Esophagus muscularis mucosa (tissue), 4 donors: ENCODE data around the gene STON1. TPM values are rescaled to one million over a fixed set of nuclear protein-coding genes. Genes with fewer than 3 reads are reported as not detected.
A peak's percentile ranks its signal among the peaks of the same experiment; 100 is the strongest.

Experiments used
- DNase-seq: peaks from one replicate; pipeline ENCODE4 v3.0.0-alpha.2; 2017; ENCODE audit errors: extremely low spot score
- H3K27ac ChIP-seq, 4 donors: fragments of 200-600 bp; sonication (generic); replicated peaks in 1 of 4; 1 replicate in 3 of 4; 2 replicates in 1 of 4; pipeline ENCODE4 v1.5.1; 2016 to 2019; ENCODE audit warnings: mild to moderate bottlenecking in 1 of 4
- H3K27me3 ChIP-seq, 4 donors: fragments of 200-600 bp; sonication (generic); one replicate each; pipeline versions ENCODE4 v1.5.1 to v1.6.0; 2016 to 2019
- H3K36me3 ChIP-seq, 4 donors: fragments of 200-600 bp; sonication (generic); one replicate each; pipeline ENCODE4 v1.5.1; 2016 to 2019
- H3K4me1 ChIP-seq, 4 donors: fragments of 200-600 bp; sonication (generic); one replicate each; pipeline ENCODE4 v1.5.1; 2016 to 2019
- H3K4me3 ChIP-seq, 4 donors: fragments of 200-600 bp; sonication (generic); 1 replicate in 2 of 4; 2 replicates in 2 of 4; pipeline ENCODE4 v1.5.1; 2016 to 2019; ENCODE audit warnings: mild to moderate bottlenecking in 4 of 4, moderate library complexity in 1 of 4
- H3K9me3 ChIP-seq, 4 donors: fragments of 200-600 bp; sonication (generic); 1 replicate in 3 of 4; 2 replicates in 1 of 4; pipeline ENCODE4 v1.5.1; 2016 to 2019
- EP300 ChIP-seq: sonication (generic); formaldehyde crosslinking; IDR thresholded peaks from one replicate; pipeline ENCODE4 v1.6.1; 2017; ENCODE audit warnings: antibody characterized with exemption
- POLR2A ChIP-seq: fragments of 450-650 bp; IDR thresholded peaks from one replicate; pipeline ENCODE4 v1.6.1; 2017; ENCODE audit warnings: antibody characterized with exemption, moderate library complexity, mild to moderate bottlenecking, low read depth
- POLR2AphosphoS5 ChIP-seq, 2 donors: sonication (generic); formaldehyde crosslinking; IDR thresholded peaks; one replicate each; pipeline ENCODE4 v1.6.1; 2017; ENCODE audit warnings: antibody characterized with exemption in 2 of 2
- whole genome bisulfite sequencing: methylation state at CpG from one replicate; pipeline ENCODE4 v1.1.5; 2018; 5-methylcytosine and 5-hydroxymethylcytosine counted together
- intact Hi-C: fragments of 100-400 bp; cut with DNase I; formaldehyde crosslinking; loops from one replicate; pipeline ENCODE4 v1.15.1; 2023
- total RNA-seq, 4 donors: library from RNA; depleted of rRNA; stranded (reverse); fragments of >200 nt; gene quantifications; one replicate each; pipeline versions ENCODE4 v1.1.0 to v1.2.1, GENCODE V29; 2016
- TF ChIP-seq, protein P1 (sequence below), 3 experiments: fragments of 200-600 bp in 2 of 3; fragments of 450-650 bp in 1 of 3; sonication (generic) in 2 of 3; IDR thresholded peaks; one replicate each; pipeline ENCODE4 v1.5.1; 2017 to 2019; ENCODE audit warnings: antibody characterized with exemption in 3 of 3, mild to moderate bottlenecking in 2 of 3, moderate library complexity in 1 of 3

STON1 gene, protein sequence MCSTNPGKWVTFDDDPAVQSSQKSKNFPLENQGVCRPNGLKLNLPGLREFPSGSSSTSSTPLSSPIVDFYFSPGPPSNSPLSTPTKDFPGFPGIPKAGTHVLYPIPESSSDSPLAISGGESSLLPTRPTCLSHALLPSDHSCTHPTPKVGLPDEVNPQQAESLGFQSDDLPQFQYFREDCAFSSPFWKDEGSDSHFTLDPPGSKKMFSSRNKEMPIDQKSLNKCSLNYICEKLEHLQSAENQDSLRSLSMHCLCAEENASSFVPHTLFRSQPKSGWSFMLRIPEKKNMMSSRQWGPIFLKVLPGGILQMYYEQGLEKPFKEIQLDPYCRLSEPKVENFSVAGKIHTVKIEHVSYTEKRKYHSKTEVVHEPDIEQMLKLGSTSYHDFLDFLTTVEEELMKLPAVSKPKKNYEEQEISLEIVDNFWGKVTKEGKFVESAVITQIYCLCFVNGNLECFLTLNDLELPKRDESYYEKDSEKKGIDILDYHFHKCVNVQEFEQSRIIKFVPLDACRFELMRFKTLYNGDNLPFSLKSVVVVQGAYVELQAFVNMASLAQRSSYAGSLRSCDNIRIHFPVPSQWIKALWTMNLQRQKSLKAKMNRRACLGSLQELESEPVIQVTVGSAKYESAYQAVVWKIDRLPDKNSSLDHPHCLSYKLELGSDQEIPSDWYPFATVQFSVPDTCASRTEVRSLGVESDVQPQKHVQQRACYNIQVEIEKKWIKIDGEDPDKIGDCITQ
- 100 to 1,000 TPM; 135 to 198 (median 168) TPM for total RNA-seq

DNA sequence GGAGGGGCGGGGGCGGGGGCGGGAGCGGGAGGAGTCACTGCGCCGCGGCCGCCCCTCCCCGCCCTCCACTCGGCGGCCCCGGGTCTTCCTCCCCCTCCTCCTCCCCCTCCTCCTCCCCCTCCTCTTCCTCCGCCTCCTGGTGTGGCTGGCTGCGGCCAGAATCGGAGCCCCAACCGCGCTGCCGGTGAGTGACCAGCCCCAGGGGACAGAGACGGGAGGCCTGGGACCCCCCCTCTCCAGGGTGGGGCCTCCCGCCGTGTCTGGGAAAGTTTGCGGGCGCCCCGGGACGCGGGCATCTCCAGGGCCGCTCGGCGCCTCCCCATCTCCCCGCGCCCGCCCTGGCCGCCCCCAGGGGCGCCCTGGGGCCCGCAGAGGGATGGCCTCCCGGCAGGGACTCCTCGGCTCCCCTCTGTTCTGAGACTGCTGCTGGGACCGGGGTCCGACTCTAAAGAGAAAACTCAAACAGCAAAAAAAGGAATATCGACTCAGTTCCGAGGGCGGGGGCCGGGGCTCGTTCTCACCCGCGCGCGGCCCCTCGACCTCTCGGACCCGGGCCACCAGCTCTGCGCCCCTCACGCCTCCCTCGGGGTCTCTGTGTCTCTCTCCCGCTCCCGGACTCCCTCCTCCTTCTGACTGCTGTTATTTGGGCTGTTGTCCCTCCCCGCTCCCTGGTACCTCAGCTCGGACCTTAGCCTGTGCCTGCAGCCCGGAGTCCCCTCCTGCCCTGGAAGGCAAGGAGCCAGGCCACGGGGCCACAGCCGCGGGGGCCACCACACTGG is at the start of gene STON1:
TSS of gene STON1 (plus strand) at position 122 of the 779 bp plus-strand sequence. CDS start 50,480 bp downstream, outside the sequence.
- intact Hi-C loops = loop anchor here (2.0 to 5.0 kb wide), 2 partner anchors 58 to 59 kb away; no protein-coding TSS in a partner anchor
- no peak for DNase-seq
- no peaks in the 10 kb centered on the region for H3K9me3 ChIP-seq
- H3K27me3 ChIP-seq = no peaks in the 10 kb centered on the region
- WGBS = 0% methylated on average over 32 of the region's 62 CpGs
- H3K36me3 ChIP-seq = no peaks in the 10 kb centered on the region
- H3K4me1 ChIP-seq = peaks cover 23 to 85% (median 82%) of the 10 kb centered on the region in 4 donors
- H3K4me3 ChIP-seq = peak within 1 kb of the TSS; percentile 90 to 99 (median 94)
- peak within 1 kb of the TSS; percentile 98 to 99 (median 98) for H3K27ac ChIP-seq
- TF ChIP-seq POLR2A (no peak), POLR2AphosphoS5 (IDR thresholded peaks at IDR 0.05) (peak; percentile 71 to 85), EP300 (no peak)
- TF ChIP-seq, protein P1, sequence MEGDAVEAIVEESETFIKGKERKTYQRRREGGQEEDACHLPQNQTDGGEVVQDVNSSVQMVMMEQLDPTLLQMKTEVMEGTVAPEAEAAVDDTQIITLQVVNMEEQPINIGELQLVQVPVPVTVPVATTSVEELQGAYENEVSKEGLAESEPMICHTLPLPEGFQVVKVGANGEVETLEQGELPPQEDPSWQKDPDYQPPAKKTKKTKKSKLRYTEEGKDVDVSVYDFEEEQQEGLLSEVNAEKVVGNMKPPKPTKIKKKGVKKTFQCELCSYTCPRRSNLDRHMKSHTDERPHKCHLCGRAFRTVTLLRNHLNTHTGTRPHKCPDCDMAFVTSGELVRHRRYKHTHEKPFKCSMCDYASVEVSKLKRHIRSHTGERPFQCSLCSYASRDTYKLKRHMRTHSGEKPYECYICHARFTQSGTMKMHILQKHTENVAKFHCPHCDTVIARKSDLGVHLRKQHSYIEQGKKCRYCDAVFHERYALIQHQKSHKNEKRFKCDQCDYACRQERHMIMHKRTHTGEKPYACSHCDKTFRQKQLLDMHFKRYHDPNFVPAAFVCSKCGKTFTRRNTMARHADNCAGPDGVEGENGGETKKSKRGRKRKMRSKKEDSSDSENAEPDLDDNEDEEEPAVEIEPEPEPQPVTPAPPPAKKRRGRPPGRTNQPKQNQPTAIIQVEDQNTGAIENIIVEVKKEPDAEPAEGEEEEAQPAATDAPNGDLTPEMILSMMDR (IDR thresholded peaks at IDR 0.05) = peak in 1 of 3 experiments; percentile 24

DNA sequence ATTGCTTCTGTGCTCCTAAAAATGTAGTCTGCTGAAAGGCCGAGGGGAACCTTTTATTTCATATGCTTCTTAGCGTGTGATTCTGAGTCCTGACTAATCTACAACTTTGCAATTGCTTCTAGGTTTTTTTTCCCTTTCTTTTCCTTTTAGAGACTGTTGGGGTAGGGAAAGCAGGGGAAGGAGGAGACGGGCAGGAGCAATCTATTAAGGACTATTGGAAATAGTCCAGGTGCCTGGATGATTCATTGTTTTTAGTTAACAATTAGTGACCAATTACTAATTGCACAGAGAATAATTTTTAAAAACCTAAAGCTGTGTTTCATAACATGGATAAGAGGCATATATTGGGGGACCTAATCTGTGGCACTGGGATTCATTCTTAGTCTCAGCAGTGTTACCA is 49.4 kb upstream of the STON1 start:
- intact Hi-C loops = no loop called here
- WGBS = 49% methylated on average over 3 of the region's 3 CpGs
- DNase-seq = no peak
- peak overlapping the region in 1 of 4 donors; percentile 12 for H3K4me3 ChIP-seq
- H3K9me3 ChIP-seq = no peaks in the 10 kb centered on the region
- no peaks in the 10 kb centered on the region for H3K27me3 ChIP-seq
- H3K27ac ChIP-seq = peak overlapping the region; percentile 86 to 89 (median 88)
- TF ChIP-seq, protein P1 (IDR thresholded peaks at IDR 0.05) = no peak
- TF ChIP-seq EP300 (no peak), POLR2A (no peak), POLR2AphosphoS5 (IDR thresholded peaks at IDR 0.05) (no peak)
- peaks cover 14 to 65% (median 57%) of the 10 kb centered on the region in 4 donors for H3K4me1 ChIP-seq
- H3K36me3 ChIP-seq = peaks cover 0 to 52% (median 9%) of the 10 kb centered on the region in 4 donors

DNA sequence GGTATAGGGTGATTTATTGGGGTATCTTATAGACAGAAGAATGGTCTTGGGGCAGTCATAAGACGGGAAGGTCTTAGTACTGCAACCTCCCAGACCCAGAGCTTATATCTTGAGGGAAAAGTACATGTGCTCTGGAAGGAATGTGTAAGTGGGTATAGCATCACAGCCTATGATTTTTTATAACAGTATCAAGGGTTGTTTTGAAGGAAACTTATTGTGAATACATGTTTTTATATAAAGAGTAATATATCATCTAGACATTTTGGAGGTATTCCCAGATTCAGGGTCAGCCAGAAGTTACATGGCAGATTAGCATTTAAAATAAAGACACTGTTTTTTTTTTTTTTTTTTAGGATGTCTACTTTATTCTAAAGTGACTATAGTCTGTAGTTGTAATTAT is 47.6 kb upstream of the STON1 start:
- Histone ChIP-seq H3K27me3 (no peaks in the 10 kb centered on the region), H3K27ac (peak overlapping the region; percentile 86 to 89 (median 88)), H3K4me1 (peaks cover 14 to 64% (median 58%) of the 10 kb centered on the region in 4 donors), H3K4me3 (no peak overlapping the region), H3K9me3 (no peaks in the 10 kb centered on the region), H3K36me3 (peaks cover 0 to 62% (median 14%) of the 10 kb centered on the region in 4 donors)
- DNase-seq = no peak
- intact Hi-C loops = no loop called here
- 39% methylated on average over 1 of the region's 1 CpG for WGBS
- peak in 1 of 2 donors; percentile 15 for TF ChIP-seq POLR2AphosphoS5 (IDR thresholded peaks at IDR 0.05)
- TF ChIP-seq, protein P1 (IDR thresholded peaks at IDR 0.05) = no peak

DNA sequence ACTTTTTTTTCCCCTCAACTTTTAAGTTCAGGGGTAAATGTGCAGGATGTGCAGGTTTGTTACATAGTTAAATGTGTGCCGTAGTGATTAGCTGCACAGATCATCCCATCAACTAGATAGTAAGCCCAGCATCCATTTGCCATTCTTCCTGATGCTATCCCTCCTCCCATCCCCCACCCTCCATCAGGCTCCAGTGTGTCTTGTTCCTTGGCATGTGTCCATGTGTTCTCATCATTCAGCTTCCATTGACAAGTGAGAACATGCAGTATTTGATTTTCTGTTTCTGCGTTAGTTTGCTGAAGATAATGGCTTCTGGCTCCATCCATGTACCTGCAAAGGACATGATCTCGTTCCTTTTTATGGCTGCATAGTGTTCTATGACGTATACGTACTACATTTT is 47.2 kb upstream of the STON1 start:
- no peaks in the 10 kb centered on the region for H3K27me3 ChIP-seq
- peaks cover 0 to 61% (median 14%) of the 10 kb centered on the region in 4 donors for H3K36me3 ChIP-seq
- intact Hi-C loops = no loop called here
- H3K9me3 ChIP-seq = no peaks in the 10 kb centered on the region
- H3K27ac ChIP-seq = peak overlapping the region; percentile 86 to 89 (median 88)
- 57% methylated on average over 5 of the region's 5 CpGs for WGBS
- no peak for DNase-seq
- peaks cover 14 to 65% (median 59%) of the 10 kb centered on the region in 4 donors for H3K4me1 ChIP-seq
- TF ChIP-seq EP300 (peak; percentile 11), POLR2AphosphoS5 (IDR thresholded peaks at IDR 0.05) (peak in 1 of 2 donors; percentile 5)
- TF ChIP-seq, protein P1 (IDR thresholded peaks at IDR 0.05) = no peak
- H3K4me3 ChIP-seq = no peak overlapping the region
